Coronary artery (tissue), 2 donors: ENCODE measurements around the gene GALR3.
A peak's percentile ranks its signal among the peaks of the same experiment; 100 is the strongest.

ENCODE experiments used
- DNase-seq: peaks from one replicate; pipeline ENCODE4 v3.0.0-alpha.2; 2017; ENCODE audit warnings: low spot score
- H3K27ac ChIP-seq, 2 donors: fragments of 200-600 bp; sonication (generic); one replicate each; pipeline ENCODE4 v1.5.1; 2016 to 2019
- H3K4me3 ChIP-seq: fragments of 200-600 bp; sonication (generic); 2 replicates; pipeline ENCODE4 v1.5.1; 2016; ENCODE audit warnings: mild to moderate bottlenecking, moderate library complexity
- CTCF ChIP-seq: fragments of 200-600 bp; sonication (generic); IDR thresholded peaks from one replicate; pipeline ENCODE4 v1.5.1; 2019; ENCODE audit warnings: antibody characterized with exemption

GALR3 gene

GRCh38 chr22:37816543-37817180 is 6.5 kb upstream of the GALR3 start:
- TF ChIP-seq CTCF, result no peak
- DNase-seq, result no peak
- Histone ChIP-seq H3K4me3 (no peak overlapping the region), H3K27ac (no peak overlapping the region)

DNA sequence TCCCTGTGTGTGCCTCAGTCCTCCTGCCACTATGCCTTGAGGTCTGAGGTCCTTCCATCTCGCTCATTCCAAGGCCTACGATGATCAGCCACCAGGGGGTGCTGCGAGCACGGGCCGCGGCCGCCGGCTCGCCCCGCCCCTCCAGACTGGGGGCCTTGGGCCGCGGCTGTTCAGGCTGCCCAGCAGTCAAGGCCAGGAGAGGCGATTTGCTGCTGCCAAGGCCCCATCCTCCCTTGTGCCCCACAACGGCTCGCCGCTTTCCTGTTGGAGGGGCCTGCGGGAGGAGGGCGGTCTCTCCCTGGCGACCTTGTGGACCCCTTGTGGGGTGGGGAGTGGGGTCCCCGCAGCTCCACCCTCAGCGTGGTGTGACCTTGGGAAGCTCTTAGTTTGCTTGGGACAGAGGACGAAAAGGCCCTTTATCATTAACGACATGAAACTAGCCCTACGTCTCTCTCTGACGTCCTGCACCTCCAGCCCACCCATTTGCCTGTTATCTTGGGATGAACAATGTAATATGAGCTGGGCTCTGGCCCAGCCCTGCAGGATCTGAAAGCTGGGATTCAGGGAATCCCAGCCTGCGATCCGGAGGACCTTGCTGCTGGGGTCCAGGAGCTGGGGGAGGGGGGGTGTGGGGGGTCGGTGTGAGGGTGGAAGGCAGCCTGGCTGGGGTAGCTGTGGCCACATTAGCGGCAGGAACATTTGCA is 5.3 kb upstream of the GALR3 start:
- TF ChIP-seq CTCF, result peak; percentile 92
- H3K4me3 ChIP-seq, result peak overlapping the region; percentile 68

DNA sequence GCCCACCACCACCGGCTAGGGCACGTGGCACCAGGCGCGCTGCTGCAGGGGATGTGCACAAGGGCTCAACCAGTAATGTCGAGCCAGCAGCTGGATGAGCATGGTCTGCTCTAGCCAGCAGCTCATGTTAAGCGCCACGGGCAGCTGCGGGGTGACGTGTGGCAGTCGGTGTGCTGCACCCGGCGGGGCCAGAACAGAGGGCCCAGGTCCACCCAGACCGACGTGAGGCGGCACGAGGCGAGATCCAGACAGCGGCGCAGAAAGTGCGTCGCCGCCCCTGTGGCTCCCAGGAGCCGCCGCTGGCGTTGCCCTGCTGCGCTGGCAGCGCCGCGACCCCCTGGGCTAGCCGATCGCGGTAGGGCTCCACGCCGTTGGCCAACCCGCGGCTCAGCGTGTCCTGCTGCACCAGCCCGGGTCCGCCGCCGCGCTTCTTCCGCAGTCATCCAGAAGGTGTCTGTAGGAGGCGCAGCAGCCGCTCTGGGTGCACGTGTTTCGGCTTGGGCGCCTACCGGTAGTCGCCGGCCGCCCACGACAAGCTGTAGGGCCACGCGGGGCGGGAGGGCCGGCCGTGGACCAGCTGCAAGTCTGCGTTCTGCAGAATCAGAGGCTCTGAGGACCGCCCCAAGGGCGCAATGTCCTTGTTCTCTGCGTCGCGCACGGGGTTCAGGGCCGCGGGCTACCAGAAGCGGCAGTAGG is 4.6 kb upstream of the GALR3 start:
- no peak overlapping the region for H3K27ac ChIP-seq
- no peak for DNase-seq
- peak overlapping the region; percentile 68 for H3K4me3 ChIP-seq
- no peak for TF ChIP-seq CTCF

More for the DNA sequence above, 5.3 kb upstream of the GALR3 start:
- DNase-seq, result peak; percentile 85
- no peak overlapping the region for H3K27ac ChIP-seq

DNA sequence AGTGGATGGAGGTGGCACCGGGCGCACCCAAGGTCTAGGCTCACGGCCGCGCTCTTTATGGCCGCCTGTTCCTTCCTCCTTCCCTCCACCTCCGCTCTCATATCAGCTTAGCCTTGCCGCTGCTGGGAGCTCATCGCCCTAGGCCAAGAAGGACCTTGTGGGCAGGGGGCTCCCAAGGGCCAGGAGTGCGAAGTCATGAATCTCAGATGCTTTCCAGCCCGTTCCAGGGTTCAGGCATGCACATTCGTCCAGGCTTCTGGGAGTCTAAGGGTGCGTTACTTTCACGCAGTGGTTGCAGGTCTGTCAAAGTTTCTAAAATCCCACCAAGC is 4.1 kb upstream of the GALR3 start:
- no peak overlapping the region for H3K27ac ChIP-seq

DNA sequence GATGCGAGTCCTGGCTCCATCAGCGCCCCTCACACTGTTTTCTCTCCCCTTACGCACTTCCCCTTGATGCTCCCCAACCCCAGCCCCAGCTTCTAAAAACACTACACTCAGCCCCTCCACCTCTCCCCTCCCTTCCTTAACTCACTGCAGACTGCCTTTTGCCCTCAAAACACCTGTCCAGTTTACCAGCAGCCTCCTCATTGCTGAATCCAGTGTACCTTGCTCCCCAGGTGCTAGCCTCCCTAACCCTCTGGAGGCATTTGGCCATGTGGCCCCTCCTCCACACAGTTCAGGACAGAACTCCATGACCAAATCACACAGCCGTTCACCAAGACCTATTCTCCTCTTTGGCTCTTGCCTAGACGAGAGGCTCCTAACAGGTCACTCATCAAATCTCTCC is 2.8 kb upstream of the GALR3 start:
- no peak overlapping the region for H3K4me3 ChIP-seq
- no peak for TF ChIP-seq CTCF
- no peak for DNase-seq
- H3K27ac ChIP-seq, result no peak overlapping the region

More for the DNA sequence above, 4.1 kb upstream of the GALR3 start:
- DNase-seq, result no peak
- no peak for TF ChIP-seq CTCF
- peak overlapping the region; percentile 68 for H3K4me3 ChIP-seq

GRCh38 chr22:37822079-37822833 is 926 bp upstream of the GALR3 start:
- no peak for DNase-seq
- no peak overlapping the region for H3K4me3 ChIP-seq
- H3K27ac ChIP-seq, result no peak overlapping the region
- no peak for TF ChIP-seq CTCF
